ENCODE results near the gene UNKL. TPM values are rescaled to one million over a fixed set of nuclear protein-coding genes. Genes with fewer than 3 reads are reported as not detected.
A peak's percentile ranks its signal among the peaks of the same experiment; 100 is the strongest.

Gene UNKL
- total RNA-seq, result 10 to 100 TPM; 15.2 to 86.4 (median 24.2) TPM

GRCh38 chr16:1414532-1415260 is at the start of gene UNKL:
Gene UNKL (minus strand): TSS chr16:1414704. CDS start chr16:1414691, 13 bp downstream.
- TF ChIP-seq CTCF (IDR thresholded peaks at IDR 0.05) (no peak), EP300 (IDR thresholded peaks at IDR 0.05; ENCODE audit: low read depth) (no peak), POLR2A (IDR thresholded peaks at IDR 0.05) (no peak), POLR2AphosphoS5 (IDR thresholded peaks at IDR 0.05) (no peak)
- H3K27ac ChIP-seq, result peak within 1 kb of the TSS; percentile 86 to 96 (median 92)
- no peaks in the 10 kb centered on the region for H3K9me3 ChIP-seq
- peak; percentile 85 for DNase-seq
- in situ Hi-C loops (cut with MboI; ENCODE audit: low pct_ligation_motif_present in 1 of 4, low pct_unique_long_range_greater_than_20kb in 1 of 4, low sequenced_read_pairs in 3 of 4), result no loop called here
- intact Hi-C loops (cut with DNase I; ENCODE audit: low total_unique reads), result no loop called here
- WGBS, 2 donors (ENCODE audit: low coverage in 1 of 2), result 3% methylated on average over 17 of the region's 72 CpGs; no CpG with 5 or more reads in 1 of the 2 donors
- peaks cover 4 to 34% (median 17%) of the 10 kb centered on the region in 4 donors for H3K4me1 ChIP-seq
- H3K27me3 ChIP-seq, result no peaks in the 10 kb centered on the region
- H3K4me3 ChIP-seq, result peak within 1 kb of the TSS; percentile 86 to 98 (median 92)
- H3K36me3 ChIP-seq, result no peaks in the 10 kb centered on the region

- Histone ChIP-seq H3K27ac (peak overlapping the region in 3 of 4 donors; percentile 38 to 60 (median 57)), H3K36me3 (peaks cover 0 to 10% (median 0%) of the 10 kb centered on the region in 4 donors), H3K9me3 (no peaks in the 10 kb centered on the region), H3K27me3 (no peaks in the 10 kb centered on the region), H3K4me1 (peaks cover 0 to 4% (median 0%) of the 10 kb centered on the region in 4 donors), H3K4me3 (no peak overlapping the region)
- WGBS, 2 donors (ENCODE audit: low coverage in 1 of 2), result 80 to 100% methylated on average over 4 to 24 of the region's 24 CpGs
- intact Hi-C loops (cut with DNase I; ENCODE audit: low total_unique reads), result no loop called here
- in situ Hi-C loops (cut with MboI; ENCODE audit: low pct_ligation_motif_present in 1 of 4, low pct_unique_long_range_greater_than_20kb in 1 of 4, low sequenced_read_pairs in 3 of 4), result no loop called here
- TF ChIP-seq EP300 (IDR thresholded peaks at IDR 0.05; ENCODE audit: low read depth) (no peak), POLR2AphosphoS5 (IDR thresholded peaks at IDR 0.05) (no peak), POLR2A (IDR thresholded peaks at IDR 0.05) (no peak), CTCF (IDR thresholded peaks at IDR 0.05) (no peak)
- no peak for DNase-seq
These were observed 46.6 kb upstream of the UNKL start for GRCh38 chr16:1461146-1461545.

- H3K4me1 ChIP-seq, result peaks cover 0 to 4% (median 0%) of the 10 kb centered on the region in 4 donors
- in situ Hi-C loops (cut with MboI; ENCODE audit: low pct_ligation_motif_present in 1 of 4, low pct_unique_long_range_greater_than_20kb in 1 of 4, low sequenced_read_pairs in 3 of 4) (no loop called here), intact Hi-C loops (cut with DNase I; ENCODE audit: low total_unique reads) (no loop called here)
- WGBS, 2 donors (ENCODE audit: low coverage in 1 of 2), result 85% methylated on average over 27 of the region's 30 CpGs; no CpG with 5 or more reads in 1 of the 2 donors
- H3K9me3 ChIP-seq, result no peaks in the 10 kb centered on the region
- no peak for DNase-seq
- H3K27ac ChIP-seq, result peak overlapping the region in 3 of 4 donors; percentile 38 to 60 (median 57)
- H3K27me3 ChIP-seq, result no peaks in the 10 kb centered on the region
- no peak overlapping the region for H3K4me3 ChIP-seq
- H3K36me3 ChIP-seq, result peaks cover 0 to 10% (median 2%) of the 10 kb centered on the region in 4 donors
- TF ChIP-seq EP300 (IDR thresholded peaks at IDR 0.05; ENCODE audit: low read depth), result no peak
- TF ChIP-seq CTCF (IDR thresholded peaks at IDR 0.05), result no peak
- no peak for TF ChIP-seq POLR2A (IDR thresholded peaks at IDR 0.05)
- no peak for TF ChIP-seq POLR2AphosphoS5 (IDR thresholded peaks at IDR 0.05)
These were observed 46.2 kb upstream of the UNKL start for GRCh38 chr16:1460602-1461138.

- intact Hi-C loops (cut with DNase I; ENCODE audit: low total_unique reads), result no loop called here
- TF ChIP-seq POLR2AphosphoS5 (IDR thresholded peaks at IDR 0.05) (no peak), EP300 (IDR thresholded peaks at IDR 0.05; ENCODE audit: low read depth) (no peak), POLR2A (IDR thresholded peaks at IDR 0.05) (no peak), CTCF (IDR thresholded peaks at IDR 0.05) (no peak)
- in situ Hi-C loops (cut with MboI; ENCODE audit: low pct_ligation_motif_present in 1 of 4, low pct_unique_long_range_greater_than_20kb in 1 of 4, low sequenced_read_pairs in 3 of 4), result no loop called here
- H3K27ac ChIP-seq, result peak overlapping the region in 1 of 4 donors; percentile 38
- peaks cover 0 to 4% (median 0%) of the 10 kb centered on the region in 4 donors for H3K4me1 ChIP-seq
- no peak for DNase-seq
- peaks cover 0 to 11% (median 5%) of the 10 kb centered on the region in 4 donors for H3K36me3 ChIP-seq
- WGBS, 2 donors (ENCODE audit: low coverage in 1 of 2), result 85% methylated on average over 10 of the region's 10 CpGs; no CpG with 5 or more reads in 1 of the 2 donors
- no peaks in the 10 kb centered on the region for H3K9me3 ChIP-seq
- H3K27me3 ChIP-seq, result no peaks in the 10 kb centered on the region
- H3K4me3 ChIP-seq, result no peak overlapping the region
These were observed 45.5 kb upstream of the UNKL start for GRCh38 chr16:1459967-1460366.
